NCI-H524 (cell line): ENCODE measurements around the gene PLD2.

Experiments
- DNase-seq, 2 experiments: peaks; one replicate each; lab custom pipeline; 2025; lab: John Stamatoyannopoulos, UW

The PLD2 gene

GRCh38 chr17:4806777-4807604 is at the start of gene PLD2:
Gene PLD2, plus strand, starts transcription at chr17:4807152. Its CDS starts 621 bp downstream, at chr17:4807773.
- peak; percentile 53 to 78 for DNase-seq

GRCh38 chr17:4759776-4760236 is 47.1 kb upstream of the PLD2 start:
- no peak for DNase-seq

- DNase-seq: no peak
These were observed 42.4 kb upstream of the PLD2 start for GRCh38 chr17:4764595-4764994.

- DNase-seq: no peak
These were observed 40.8 kb upstream of the PLD2 start for GRCh38 chr17:4766201-4766600.

GRCh38 chr17:4766723-4767122 is 40.2 kb upstream of the PLD2 start:
- no peak for DNase-seq

GRCh38 chr17:4768298-4768697 is 38.7 kb upstream of the PLD2 start:
- DNase-seq: no peak

DNA sequence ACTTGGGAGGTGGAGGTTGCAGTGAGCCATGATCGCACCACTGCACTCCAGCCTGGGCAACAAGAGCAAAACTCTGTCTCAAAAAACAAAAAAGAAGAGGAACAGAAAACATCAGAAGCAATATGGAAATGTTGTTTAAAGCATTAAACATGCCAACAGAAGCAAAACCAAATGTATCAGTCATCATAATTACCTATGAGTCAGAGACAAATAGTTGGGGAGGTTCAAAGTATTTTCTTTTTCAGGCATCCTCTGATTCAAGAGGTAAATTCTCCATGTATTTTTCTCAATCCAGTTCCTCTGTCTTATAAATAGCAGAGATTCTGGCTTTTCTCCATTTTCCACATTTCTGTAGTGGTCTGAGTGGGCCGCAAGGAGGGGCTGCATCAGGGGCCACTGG is 37.3 kb upstream of the PLD2 start:
- no peak for DNase-seq

DNA sequence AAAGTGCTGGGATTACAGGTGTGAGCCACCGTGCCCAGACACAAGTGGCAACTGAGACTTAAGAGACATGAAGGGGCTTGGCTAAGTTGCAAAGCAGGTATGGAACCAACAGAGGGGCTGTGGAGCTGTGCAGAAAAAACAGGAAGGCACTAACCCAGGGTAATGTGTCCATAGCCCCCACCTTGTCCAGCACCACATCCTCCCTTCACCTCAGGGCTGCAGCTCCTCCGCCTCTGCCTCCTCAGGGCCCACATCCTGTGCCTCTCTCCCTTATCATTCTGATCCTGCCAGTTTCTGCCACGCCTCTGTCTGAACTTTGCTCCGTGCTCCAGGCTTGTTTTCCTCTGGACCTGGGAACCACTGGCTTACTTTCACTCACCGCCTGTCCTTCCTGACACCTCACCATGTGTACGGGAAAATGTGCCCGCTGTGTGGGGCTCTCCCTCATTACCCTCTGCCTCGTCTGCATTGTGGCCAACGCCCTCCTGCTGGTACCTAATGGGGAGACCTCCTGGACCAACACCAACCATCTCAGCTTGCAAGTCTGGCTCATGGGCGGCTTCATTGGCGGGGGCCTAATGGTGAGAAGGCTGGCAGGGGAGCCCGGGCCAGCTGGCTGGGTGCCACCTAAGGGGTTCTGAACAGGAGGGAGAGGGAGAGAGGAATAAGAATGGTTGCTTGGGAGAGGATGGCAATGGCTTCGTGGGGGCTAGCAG is 35.3 kb upstream of the PLD2 start, which contains the start of gene TM4SF5:
Gene TM4SF5, plus strand, starts transcription at position 368 of the 716 bp plus-strand sequence. Its CDS starts 37 bp downstream, at position 405.
- no peak for DNase-seq

- peak in 1 of 2 experiments; percentile 49 for DNase-seq
These were observed 34.7 kb upstream of the PLD2 start for GRCh38 chr17:4772235-4772613.

- no peak for DNase-seq
These were observed 28.8 kb upstream of the PLD2 start for GRCh38 chr17:4777969-4778760.

DNA sequence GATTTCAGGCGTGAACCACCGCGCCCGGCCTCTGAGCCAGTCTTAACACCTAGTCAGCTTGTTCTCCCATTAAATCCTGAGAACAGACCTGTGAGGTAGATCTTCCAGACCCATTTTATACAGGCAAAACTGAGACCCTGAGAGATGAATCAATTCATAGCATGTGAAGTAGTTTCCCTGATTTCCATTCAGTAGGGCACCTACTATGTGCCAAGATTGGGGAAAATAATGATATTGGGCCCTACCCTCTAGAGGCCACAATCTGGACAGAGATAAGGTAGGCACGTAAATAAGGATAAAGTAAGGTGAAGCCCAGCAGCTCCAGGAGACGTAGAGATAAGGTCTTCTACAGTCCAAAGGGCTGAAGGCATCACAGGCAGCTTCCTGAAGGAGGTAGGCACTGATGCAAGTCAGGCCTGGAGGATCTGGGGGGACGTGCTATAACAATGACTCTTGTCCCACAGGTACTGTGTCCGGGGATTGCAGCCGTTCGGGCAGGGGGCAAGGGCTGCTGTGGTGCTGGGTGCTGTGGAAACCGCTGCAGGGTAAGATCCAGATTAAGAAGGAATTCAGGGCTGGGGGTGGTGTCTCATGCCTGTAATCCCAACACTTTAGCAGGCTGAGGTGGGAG is 26.5 kb upstream of the PLD2 start:
- DNase-seq: no peak

- DNase-seq: no peak
These were observed 24.3 kb upstream of the PLD2 start for GRCh38 chr17:4782652-4783051.

GRCh38 chr17:4785311-4786105 is 21.4 kb upstream of the PLD2 start:
- peak in 1 of 2 experiments; percentile 24 for DNase-seq

DNA sequence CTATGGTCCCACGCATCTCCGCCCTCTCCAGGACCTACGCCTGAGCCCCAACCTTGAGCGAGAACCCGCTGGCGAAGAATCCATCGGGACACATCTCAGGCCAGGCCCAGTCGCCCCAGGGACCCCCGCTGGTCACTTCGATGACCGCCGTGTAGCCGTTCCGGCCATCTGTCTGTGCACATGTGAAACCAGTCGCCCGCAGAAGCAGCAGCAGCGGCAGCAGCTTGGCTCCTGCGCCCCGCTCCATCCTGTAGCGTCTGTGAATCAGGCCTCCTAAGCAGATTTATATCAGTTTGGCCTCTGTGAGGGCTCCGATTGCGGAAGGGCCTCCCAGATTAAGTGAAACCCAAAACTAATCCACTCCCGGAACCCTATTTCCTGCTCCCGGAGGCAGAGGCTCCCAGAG is 20.8 kb upstream of the PLD2 start, which contains the start of gene VMO1:
Gene VMO1, minus strand, starts transcription at position 259 of the 406 bp plus-strand sequence. Its CDS starts 12 bp downstream, at position 247.
- DNase-seq: peak; percentile 77 to 86

DNA sequence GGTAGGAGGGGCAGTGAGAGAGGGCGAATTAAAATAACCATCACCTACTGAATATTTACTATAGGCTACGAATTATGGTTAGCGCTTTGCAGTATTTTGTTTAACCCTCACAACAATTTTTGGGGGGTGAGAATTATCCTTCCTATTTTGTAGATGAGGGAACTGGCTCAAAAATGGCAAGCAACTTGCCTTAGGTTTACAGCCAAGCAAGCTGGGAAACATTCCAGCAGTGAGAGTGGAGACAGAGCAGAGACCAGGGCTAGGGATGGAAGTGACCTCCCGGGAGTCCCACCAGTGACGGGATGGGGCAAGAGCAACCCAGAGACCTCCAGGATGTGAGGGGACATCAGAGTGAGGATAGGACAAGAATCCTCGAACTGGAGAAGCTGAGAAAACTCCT is 20.4 kb upstream of the PLD2 start:
- no peak for DNase-seq

DNA sequence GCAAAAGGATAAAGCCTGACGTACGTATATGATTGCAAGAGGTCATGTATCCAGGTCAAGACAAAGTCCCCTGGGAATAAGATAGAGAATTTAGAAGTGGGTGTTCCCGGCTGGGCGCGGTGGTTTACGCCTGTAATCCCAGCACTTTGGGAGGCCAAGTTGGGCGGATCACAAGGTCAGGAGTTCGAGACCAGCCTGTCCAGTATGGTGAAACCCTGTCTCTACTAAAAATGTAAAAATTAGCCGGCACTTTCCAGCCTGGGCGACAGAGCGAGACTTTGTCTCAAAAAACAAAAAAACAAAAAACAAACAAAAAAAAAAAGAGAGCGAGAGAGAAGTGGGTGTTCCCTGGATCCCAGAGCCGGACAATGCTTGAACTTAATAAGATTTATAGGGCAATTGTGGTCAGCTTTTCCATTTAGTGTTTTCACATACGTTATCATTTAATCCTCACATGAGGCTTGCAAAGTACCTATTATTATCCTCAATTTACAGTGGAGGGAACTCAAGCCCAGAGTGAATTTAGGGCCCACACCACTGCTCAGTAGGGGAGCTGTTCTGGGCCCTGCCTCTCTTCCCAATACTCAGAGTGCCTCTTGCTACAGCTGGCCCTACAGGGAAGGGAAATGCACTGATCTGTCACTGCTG is 18.7 kb upstream of the PLD2 start:
- DNase-seq: no peak

GRCh38 chr17:4788807-4789700 is 17.9 kb upstream of the PLD2 start, which contains the start of gene GLTPD2:
Gene GLTPD2, plus strand, starts transcription at chr17:4788964. Its CDS starts 48 bp downstream, at chr17:4789012.
- peak in 1 of 2 experiments; percentile 20 for DNase-seq

DNA sequence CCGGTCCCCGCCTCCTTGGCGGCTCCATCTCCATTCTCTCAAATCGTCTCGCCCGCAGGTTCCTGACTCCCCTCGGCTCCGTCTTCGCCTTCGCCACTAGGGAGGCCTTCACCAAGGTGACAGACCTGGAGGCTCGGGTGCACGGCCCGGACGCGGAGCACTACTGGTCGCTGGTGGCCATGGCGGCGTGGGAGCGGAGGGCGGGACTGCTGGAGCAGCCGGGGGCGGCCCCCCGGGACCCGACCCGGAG is 17.3 kb upstream of the PLD2 start:
- DNase-seq: no peak

DNA sequence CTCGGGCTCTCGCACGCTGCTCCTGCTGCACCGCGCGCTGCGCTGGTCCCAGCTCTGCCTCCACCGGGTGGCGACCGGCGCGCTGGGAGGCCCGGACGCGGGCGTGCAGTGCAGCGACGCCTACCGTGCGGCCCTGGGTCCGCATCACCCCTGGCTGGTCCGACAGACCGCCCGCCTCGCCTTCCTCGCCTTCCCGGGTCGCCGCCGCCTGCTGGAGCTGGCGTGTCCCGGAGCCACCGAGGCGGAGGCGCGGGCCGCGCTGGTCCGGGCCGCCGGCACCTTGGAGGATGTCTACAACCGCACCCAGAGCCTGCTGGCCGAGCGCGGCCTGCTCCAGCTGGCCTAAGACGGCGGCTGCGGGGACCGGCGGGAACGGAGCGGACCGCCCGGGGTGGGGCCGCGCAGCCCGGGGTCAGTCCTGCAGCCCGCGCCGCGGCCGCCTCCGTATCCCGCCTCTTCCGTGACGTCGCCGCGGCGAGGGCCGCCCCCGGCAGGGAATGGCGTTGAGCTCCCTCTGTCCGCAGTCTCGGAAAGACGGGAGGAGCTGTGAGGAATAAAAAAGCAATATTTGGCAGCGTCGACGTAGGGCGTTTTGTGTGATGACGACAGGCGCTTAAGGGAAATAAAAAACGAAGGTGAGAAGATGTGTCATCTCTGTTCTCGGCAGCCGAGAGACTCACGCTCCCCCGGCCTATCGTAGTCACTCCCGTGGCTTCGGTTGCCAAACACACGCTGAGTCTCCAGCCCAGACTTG is 16.8 kb upstream of the PLD2 start:
- DNase-seq: peak; percentile 38 to 73
